ENCODE results near the gene GART.

Gene GART

GRCh38 chr21:33541756-33542639 lies at the start of gene GART:
GART (minus strand) TSS chr21:33542117; CDS start chr21:33539315, 2,802 bp downstream.
- DNase-seq (ENCODE audit: low read depth): peak; percentile 38
- no peak for TF ChIP-seq CTCF (conservative IDR thresholded peaks at IDR 0.05; ENCODE audit: low read depth, low read length)
- peak within 1 kb of the TSS; percentile 90 for H3K4me3 ChIP-seq (ENCODE audit: low read length)

- peak; percentile 18 for DNase-seq (ENCODE audit: low read depth)
- TF ChIP-seq CTCF (conservative IDR thresholded peaks at IDR 0.05; ENCODE audit: low read depth, low read length): no peak
Observed at GRCh38 chr21:33588485-33589335, 46.8 kb upstream of the GART start, which contains the start of gene DONSON. DONSON (minus strand) TSS chr21:33588684; CDS start chr21:33588641, 43 bp downstream.

DNA sequence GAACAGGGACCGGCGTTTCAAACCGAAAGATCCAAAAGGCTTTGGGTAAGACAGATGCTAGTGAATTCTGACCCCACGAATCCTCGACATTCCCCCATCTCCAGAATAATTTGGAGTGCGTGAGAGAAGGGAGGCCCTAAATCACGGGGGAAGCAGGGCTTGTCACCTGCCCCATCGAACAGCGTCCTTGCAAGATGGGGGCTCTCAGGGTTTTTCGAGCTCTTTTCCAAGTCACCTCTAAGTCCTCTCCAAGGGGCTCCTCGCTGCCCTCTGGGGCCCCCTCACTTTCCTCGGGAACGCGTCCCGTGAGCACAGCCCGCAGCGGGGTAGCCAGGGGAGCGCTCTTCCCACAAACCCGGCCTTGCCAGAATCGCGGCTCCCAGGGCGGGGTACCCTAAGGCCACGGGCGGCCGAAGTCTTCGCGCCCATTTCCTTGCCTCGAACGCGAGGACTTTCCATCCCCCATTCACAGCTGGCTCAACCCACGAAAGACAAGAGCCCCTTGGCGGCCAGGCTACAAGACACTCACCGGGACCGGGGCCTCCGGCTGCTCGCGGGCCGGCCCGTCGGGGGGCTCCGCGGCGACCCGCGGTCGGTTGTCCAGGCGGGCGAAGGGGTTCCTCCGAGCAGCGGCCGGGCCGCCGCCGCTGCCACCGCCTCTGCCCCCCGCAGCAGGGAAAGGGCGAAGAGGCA lies 46.0 kb upstream of the GART start:
- no peak for DNase-seq (ENCODE audit: low read depth)

More at GRCh38 chr21:33588485-33589335, 46.8 kb upstream of the GART start, which contains the start of gene DONSON:
- peak within 1 kb of the TSS; percentile 84 for H3K4me3 ChIP-seq (ENCODE audit: low read length)

GRCh38 chr21:33586927-33587326 lies 45.0 kb upstream of the GART start:
- TF ChIP-seq CTCF (conservative IDR thresholded peaks at IDR 0.05; ENCODE audit: low read depth, low read length): no peak
- DNase-seq (ENCODE audit: low read depth): no peak
- H3K4me3 ChIP-seq (ENCODE audit: low read length): peak overlapping the region; percentile 67

More for the DNA sequence above, 46.0 kb upstream of the GART start:
- no peak for TF ChIP-seq CTCF (conservative IDR thresholded peaks at IDR 0.05; ENCODE audit: low read depth, low read length)
- H3K4me3 ChIP-seq (ENCODE audit: low read length): peak overlapping the region; percentile 67

- no peak overlapping the region for H3K4me3 ChIP-seq (ENCODE audit: low read length)
- TF ChIP-seq CTCF (conservative IDR thresholded peaks at IDR 0.05; ENCODE audit: low read depth, low read length): no peak
- DNase-seq (ENCODE audit: low read depth): no peak
Observed at GRCh38 chr21:33584455-33584854, 42.5 kb upstream of the GART start.

DNA sequence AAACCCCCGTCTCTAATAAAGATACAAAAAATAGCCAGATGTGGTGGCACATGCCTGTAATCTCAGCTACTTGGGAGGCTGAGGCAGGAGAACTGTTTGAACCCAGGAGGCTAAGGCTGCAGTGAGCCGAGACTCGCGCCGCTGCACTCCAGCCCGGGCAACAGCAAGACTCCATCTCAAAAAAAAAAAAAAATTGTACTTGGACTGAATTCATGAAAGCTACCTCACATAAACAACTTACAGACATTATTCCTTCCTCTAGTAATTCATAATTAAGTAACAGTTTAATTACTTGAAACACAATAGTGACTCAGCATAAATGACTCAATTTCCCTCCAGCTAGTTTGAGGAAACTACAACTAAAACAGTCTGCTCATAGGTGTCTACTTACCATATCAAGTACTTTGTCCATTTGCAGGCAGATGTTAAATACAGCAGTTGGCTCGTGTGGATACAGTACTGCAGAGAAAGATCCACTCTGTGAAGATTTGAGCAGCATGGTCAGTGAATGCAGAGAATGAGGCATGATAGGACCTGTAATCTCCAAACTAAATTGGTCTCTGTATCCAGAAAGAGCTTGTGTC lies 37.1 kb upstream of the GART start:
- no peak overlapping the region for H3K4me3 ChIP-seq (ENCODE audit: low read length)
- no peak for TF ChIP-seq CTCF (conservative IDR thresholded peaks at IDR 0.05; ENCODE audit: low read depth, low read length)
- no peak for DNase-seq (ENCODE audit: low read depth)

Measured in retinal pigment epithelial cell (primary cell).